H9 (cell line): ENCODE measurements around the gene SNRNP25. TPM values are rescaled to one million over a fixed set of nuclear protein-coding genes. Genes with fewer than 3 reads are reported as not detected.
"Not testable (repeated sequence)": the region's sequence is repeated elsewhere in the genome, so short reads cannot be mapped to it uniquely, and the experiment has no call there.

Source experiments
- DNase-seq: peaks from one replicate; pipeline ENCODE4 v3.0.0-alpha.2; 2017
- H2AFZ ChIP-seq: one replicate; pipeline ENCODE4 v1.6.1; 2013; ENCODE audit warnings: mild to moderate bottlenecking, low read length, control low read depth, moderate library complexity
- H2AK5ac ChIP-seq: 2 replicates; pipeline ENCODE4 v1.6.1; 2013; ENCODE audit warnings: low read length, control low read depth, mixed read lengths; ENCODE audit not compliant: insufficient read length
- H2BK120ac ChIP-seq: one replicate; pipeline ENCODE4 v1.6.1; 2013; ENCODE audit warnings: low read depth, mild to moderate bottlenecking, low read length, control low read depth, inconsistent platforms; ENCODE audit not compliant: poor library complexity, severe bottlenecking
- H2BK12ac ChIP-seq: 2 replicates; pipeline ENCODE4 v1.6.1; 2013; ENCODE audit warnings: low read length, control low read depth, mixed read lengths, low read depth; ENCODE audit not compliant: insufficient read length
- H2BK15ac ChIP-seq: 2 replicates; pipeline ENCODE4 v1.6.1; 2013; ENCODE audit warnings: low read depth, low read length, control low read depth
- H2BK20ac ChIP-seq: one replicate; pipeline ENCODE4 v1.6.1; 2013; ENCODE audit warnings: low read depth, mild to moderate bottlenecking, low read length, control low read depth, inconsistent platforms; ENCODE audit not compliant: poor library complexity, severe bottlenecking
- H2BK5ac ChIP-seq: 2 replicates; pipeline ENCODE4 v1.6.1; 2013; ENCODE audit warnings: low read length, control low read depth, mixed read lengths; ENCODE audit not compliant: insufficient read length
- H3K14ac ChIP-seq: 2 replicates; pipeline ENCODE4 v1.6.1; 2013; ENCODE audit warnings: low read length, control low read depth; ENCODE audit not compliant: insufficient read depth
- H3K18ac ChIP-seq: 2 replicates; pipeline ENCODE4 v1.6.1; 2013; ENCODE audit warnings: low read depth, mild to moderate bottlenecking, mixed read lengths, low read length, control low read depth; ENCODE audit not compliant: insufficient read length
- H3K23ac ChIP-seq: 2 replicates; pipeline ENCODE4 v1.6.1; 2013; ENCODE audit warnings: low read length, control low read depth, mixed read lengths, low read depth; ENCODE audit not compliant: insufficient read length
- H3K23me2 ChIP-seq: 2 replicates; pipeline ENCODE4 v1.6.1; 2013; ENCODE audit warnings: low read depth, mild to moderate bottlenecking, mixed read lengths, low read length, control low read depth; ENCODE audit not compliant: insufficient read length, poor library complexity, severe bottlenecking
- H3K27ac ChIP-seq: 2 replicates; pipeline ENCODE4 v1.5.1; 2013; ENCODE audit warnings: low read length, control low read depth, mixed read lengths, low read depth; ENCODE audit not compliant: insufficient read length
- H3K27me3 ChIP-seq: 2 replicates; pipeline ENCODE4 v1.6.1; 2013; ENCODE audit warnings: low read length, control low read depth, inconsistent platforms; ENCODE audit not compliant: insufficient read depth
- H3K4ac ChIP-seq: 2 replicates; pipeline ENCODE4 v1.6.1; 2013; ENCODE audit warnings: low read depth, mild to moderate bottlenecking, control low read depth, inconsistent platforms, low read length, moderate library complexity
- H3K4me1 ChIP-seq: 2 replicates; pipeline ENCODE4 v1.6.1; 2013; ENCODE audit warnings: low read length, control low read depth, inconsistent platforms; ENCODE audit not compliant: insufficient read depth
- H3K4me2 ChIP-seq: 2 replicates; pipeline ENCODE4 v1.6.1; 2013; ENCODE audit warnings: low read length, control low read depth, mixed read lengths; ENCODE audit not compliant: insufficient read length, insufficient read depth
- H3K56ac ChIP-seq: 2 replicates; pipeline ENCODE4 v1.6.1; 2013; ENCODE audit warnings: low read depth, mild to moderate bottlenecking, mixed read lengths, low read length, control low read depth; ENCODE audit not compliant: insufficient read length
- H3K79me1 ChIP-seq: 2 replicates; pipeline ENCODE4 v1.6.1; 2013; ENCODE audit warnings: low read depth, mild to moderate bottlenecking, moderate library complexity, low read length, control low read depth, inconsistent platforms; ENCODE audit not compliant: insufficient read depth, poor library complexity, severe bottlenecking
- H3K79me2 ChIP-seq: 2 replicates; pipeline ENCODE4 v1.6.1; 2013; ENCODE audit warnings: low read length, control low read depth, inconsistent platforms; ENCODE audit not compliant: insufficient read depth
- H3K9ac ChIP-seq: 2 replicates; pipeline ENCODE4 v1.6.1; 2013; ENCODE audit warnings: low read length, control low read depth, mixed read lengths; ENCODE audit not compliant: insufficient read length; ENCODE audit errors: extremely low read depth
- H3K9me3 ChIP-seq: one replicate; pipeline ENCODE4 v1.6.1; 2013; ENCODE audit warnings: low read depth, low read length, inconsistent platforms; ENCODE audit not compliant: control insufficient read depth
- H3T11ph ChIP-seq: one replicate; pipeline ENCODE4 v1.6.1; 2013; ENCODE audit warnings: mild to moderate bottlenecking, low read length, control low read depth, inconsistent platforms
- H4K20me1 ChIP-seq: one replicate; pipeline ENCODE4 v1.6.1; 2013; ENCODE audit not compliant: control insufficient read depth, insufficient read length, insufficient read depth
- H4K5ac ChIP-seq: 2 replicates; pipeline ENCODE4 v1.6.1; 2013; ENCODE audit warnings: low read depth, mild to moderate bottlenecking, mixed read lengths, low read length, control low read depth; ENCODE audit not compliant: insufficient read length
- H4K8ac ChIP-seq: replicated peaks from 2 replicates; pipeline ENCODE4 v1.6.1; 2013; ENCODE audit warnings: low read length, control low read depth, mixed read lengths, low read depth; ENCODE audit not compliant: insufficient read length
- H4K91ac ChIP-seq: 2 replicates; pipeline ENCODE4 v1.6.1; 2013; ENCODE audit warnings: low read depth, mild to moderate bottlenecking, moderate library complexity, mixed read lengths, low read length, control low read depth; ENCODE audit not compliant: insufficient read length
- H3K27ac Mint-ChIP-seq, 3 experiments: 2 replicates in 2 of 3; 3 replicates in 1 of 3; pipeline ENCODE4 v1.8.0; 2020 to 2021; ENCODE audit warnings: mixed read lengths in 3 of 3, mild to moderate bottlenecking in 1 of 3, moderate library complexity in 1 of 3
- H3K27me3 Mint-ChIP-seq: 2 replicates; pipeline ENCODE4 v1.8.0; 2021; ENCODE audit warnings: low read depth, mild to moderate bottlenecking, moderate library complexity, mixed read lengths
- H3K36me3 Mint-ChIP-seq, 3 experiments: 2 replicates in 2 of 3; 3 replicates in 1 of 3; pipeline ENCODE4 v1.8.0; 2020 to 2021; ENCODE audit warnings: low read depth in 3 of 3, mixed read lengths in 3 of 3; ENCODE audit not compliant: insufficient read depth in 1 of 3
- H3K4me1 Mint-ChIP-seq, 2 experiments: 2 replicates each; pipeline ENCODE4 v1.8.0; 2020; ENCODE audit warnings: mixed read lengths in 2 of 2
- H3K4me3 Mint-ChIP-seq, 2 experiments: 2 replicates in 1 of 2; 3 replicates in 1 of 2; pipeline ENCODE4 v1.8.0; 2020 to 2021; ENCODE audit warnings: mild to moderate bottlenecking in 2 of 2, mixed read lengths in 2 of 2, moderate library complexity in 1 of 2
- H3K9me3 Mint-ChIP-seq, 2 experiments: 2 replicates in 1 of 2; 3 replicates in 1 of 2; pipeline ENCODE4 v1.8.0; 2020; ENCODE audit warnings: mild to moderate bottlenecking in 2 of 2, mixed read lengths in 2 of 2, moderate library complexity in 1 of 2
- CTCF ChIP-seq: fragments of 200-600 bp; sonication (generic); conservative IDR thresholded peaks from 3 replicates; pipeline ENCODE4 v1.8.0; 2021; ENCODE audit warnings: antibody characterized with exemption, mild to moderate bottlenecking
- WGBS: extraction: QIAGEN DNeasy Blood & Tissue Kit; methylation state at CpG from one replicate; pipeline ENCODE4 v1.1.7; 2013; ENCODE audit warnings: missing lambda C conversion rate, low lambda C conversion rate, mixed read lengths; ENCODE audit not compliant: insufficient read length; ENCODE audit errors: extremely low coverage; 5-methylcytosine and 5-hydroxymethylcytosine counted together
- total RNA-seq: library from RNA; stranded (reverse); gene quantifications from 2 replicates; pipeline ENCODE4 v1.2.1, GENCODE V29; 2021

The SNRNP25 gene
- total RNA-seq, 1 experiment from 2014 or later = 78.5 TPM

DNA sequence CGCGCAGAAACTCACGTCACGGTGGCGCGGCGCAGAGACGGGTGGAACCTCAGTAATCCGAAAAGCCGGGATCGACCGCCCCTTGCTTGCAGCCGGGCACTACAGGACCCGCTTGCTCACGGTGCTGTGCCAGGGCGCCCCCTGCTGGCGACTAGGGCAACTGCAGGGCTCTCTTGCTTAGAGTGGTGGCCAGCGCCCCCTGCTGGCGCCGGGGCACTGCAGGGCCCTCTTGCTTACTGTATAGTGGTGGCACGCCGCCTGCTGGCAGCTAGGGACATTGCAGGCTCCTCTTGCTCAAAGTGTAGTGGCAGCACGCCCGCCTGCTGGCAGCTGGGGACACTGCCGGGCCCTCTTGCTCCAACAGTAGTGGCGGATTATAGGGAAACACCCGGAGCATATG is 42.9 kb upstream of the SNRNP25 start:
- H3K23ac ChIP-seq, H4K20me1 ChIP-seq, H3K79me1 ChIP-seq, H3K4me1 ChIP-seq, H2BK5ac ChIP-seq, H3K36me3 Mint-ChIP-seq, H3K4me3 Mint-ChIP-seq, H3K9ac ChIP-seq, H3K27ac ChIP-seq, H3K9me3 Mint-ChIP-seq, H2AK5ac ChIP-seq, H3K4me2 ChIP-seq, H3K27me3 Mint-ChIP-seq, H2BK15ac ChIP-seq, H4K91ac ChIP-seq, H3K9me3 ChIP-seq, H2AFZ ChIP-seq, H3K23me2 ChIP-seq, H4K8ac ChIP-seq, H4K5ac ChIP-seq, H3K18ac ChIP-seq, H3K27ac Mint-ChIP-seq, H3K56ac ChIP-seq, H3K79me2 ChIP-seq, H3K4me1 Mint-ChIP-seq, H2BK12ac ChIP-seq, DNase-seq, H3K27me3 ChIP-seq, H3T11ph ChIP-seq, H3K14ac ChIP-seq, H3K4ac ChIP-seq, H2BK20ac ChIP-seq, H2BK120ac ChIP-seq: not testable (repeated sequence)
- peak; percentile 41 for TF ChIP-seq CTCF
- WGBS = no CpG with 5 or more reads among the region's 27 CpGs

DNA sequence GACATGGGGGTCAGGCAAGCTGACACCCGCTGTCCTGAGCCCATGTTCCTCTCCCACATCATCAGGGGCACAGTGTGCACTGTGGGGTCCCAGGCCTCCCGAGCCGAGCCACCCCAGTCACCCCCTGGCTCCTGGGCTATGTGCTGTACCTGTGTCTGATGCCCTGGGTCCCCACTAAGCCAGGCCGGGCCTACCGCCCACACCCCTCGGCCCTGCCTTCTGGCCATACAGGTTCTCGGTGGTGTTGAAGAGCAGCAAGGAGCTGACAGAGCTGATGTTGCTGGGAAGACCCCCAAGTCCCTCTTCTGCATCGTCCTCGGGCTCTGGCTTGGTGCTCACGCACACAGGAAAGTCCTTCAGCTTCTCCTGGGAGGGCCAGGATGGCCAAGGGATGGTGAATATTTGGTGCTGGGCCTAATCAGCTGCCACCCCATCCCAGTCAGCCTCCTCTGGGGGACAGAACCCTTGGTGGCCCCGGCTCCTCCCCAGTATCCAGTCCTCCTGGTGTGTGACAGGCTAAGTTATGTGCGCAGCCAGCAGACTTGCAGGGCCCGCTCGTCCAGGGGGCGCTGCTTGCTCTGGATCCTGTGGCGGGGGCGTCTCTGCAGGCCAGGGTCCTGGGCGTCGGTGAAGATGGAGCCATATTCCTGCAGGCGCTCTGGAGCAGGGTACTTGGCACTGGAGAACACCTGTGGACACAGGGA is 36.4 kb upstream of the SNRNP25 start:
- not testable (repeated sequence) for H3K9me3 ChIP-seq, H3K27ac ChIP-seq, H3K27ac Mint-ChIP-seq, H2BK5ac ChIP-seq, H3K56ac ChIP-seq, H3K4me1 Mint-ChIP-seq, H4K20me1 ChIP-seq, H3T11ph ChIP-seq, H4K91ac ChIP-seq, DNase-seq, H3K4me1 ChIP-seq, H2AK5ac ChIP-seq, H2BK20ac ChIP-seq, H3K27me3 ChIP-seq, H3K23me2 ChIP-seq, H3K4ac ChIP-seq, H3K36me3 Mint-ChIP-seq, H4K5ac ChIP-seq, H2AFZ ChIP-seq, H3K4me3 Mint-ChIP-seq, H2BK12ac ChIP-seq, H2BK15ac ChIP-seq, H3K9me3 Mint-ChIP-seq, H3K4me2 ChIP-seq, H3K18ac ChIP-seq, H3K79me1 ChIP-seq, H3K27me3 Mint-ChIP-seq, H3K9ac ChIP-seq, H2BK120ac ChIP-seq, H4K8ac ChIP-seq, H3K14ac ChIP-seq, H3K79me2 ChIP-seq, H3K23ac ChIP-seq
- no CpG with 5 or more reads among the region's 20 CpGs for WGBS
